ENCODE results near the gene ECD. TPM values are rescaled to one million over a fixed set of nuclear protein-coding genes. Genes with fewer than 3 reads are reported as not detected.

Gene ECD
- total and polyA plus RNA-seq, 4 experiments from 2014 or later, result 31.1 to 35.3 (median 33.5) TPM

- H3K4me1 ChIP-seq (ENCODE audit: insufficient read depth, low read length), result no peaks in the 10 kb centered on the region
- H3K4me3 Mint-ChIP-seq, result no peak overlapping the region
- intact Hi-C loops (cut with micrococcal nuclease), result no loop called here
- H3K27me3 ChIP-seq (ENCODE audit: insufficient read depth, low read length), result no peaks in the 10 kb centered on the region
- no peaks in the 10 kb centered on the region for H3K27me3 Mint-ChIP-seq
- H3K4me1 Mint-ChIP-seq, result no peaks in the 10 kb centered on the region
- peaks cover 17 to 19% of the 10 kb centered on the region in 2 donors for H3K36me3 Mint-ChIP-seq
- H3K9me3 ChIP-seq (ENCODE audit: control insufficient read depth in 1 of 2, low read length in 2 of 2), result no peaks in the 10 kb centered on the region
- ChIA-PET POLR2A (ENCODE audit: partially characterized antibody) (no interaction called here), CTCF (ENCODE audit: partially characterized antibody) (no interaction called here)
- H3K9me3 Mint-ChIP-seq, result peaks cover 0 to 4% (median 0%) of the 10 kb centered on the region in 8 donors
- peak overlapping the region in 1 of 7 donors; percentile 66 for H3K27ac Mint-ChIP-seq
- no peak overlapping the region for H3K4me3 ChIP-seq (ENCODE audit: low read length in 2 of 2)
- no peaks in the 10 kb centered on the region for H3K36me3 ChIP-seq (ENCODE audit: insufficient read depth, low read length)
- DNase-seq, result no peak
- no peak overlapping the region for H3K27ac ChIP-seq (ENCODE audit: low read depth, low read length)
Measured at GRCh38 chr10:73206385-73206784, 38.6 kb upstream of the ECD start.

GRCh38 chr10:73205890-73206289 is 38.1 kb upstream of the ECD start:
- intact Hi-C loops (cut with micrococcal nuclease), result no loop called here
- H3K4me3 ChIP-seq (ENCODE audit: low read length in 2 of 2), result no peak overlapping the region
- no peak overlapping the region for H3K27ac ChIP-seq (ENCODE audit: low read depth, low read length)
- Mint-ChIP-seq H3K27me3 (no peaks in the 10 kb centered on the region), H3K4me1 (no peaks in the 10 kb centered on the region), H3K9me3 (peaks cover 0 to 4% (median 0%) of the 10 kb centered on the region in 8 donors), H3K36me3 (peaks cover 13 to 14% of the 10 kb centered on the region in 2 donors), H3K4me3 (no peak overlapping the region), H3K27ac (no peak overlapping the region)
- no peaks in the 10 kb centered on the region for H3K9me3 ChIP-seq (ENCODE audit: control insufficient read depth in 1 of 2, low read length in 2 of 2)
- no peaks in the 10 kb centered on the region for H3K4me1 ChIP-seq (ENCODE audit: insufficient read depth, low read length)
- no peaks in the 10 kb centered on the region for H3K36me3 ChIP-seq (ENCODE audit: insufficient read depth, low read length)
- DNase-seq, result no peak
- H3K27me3 ChIP-seq (ENCODE audit: insufficient read depth, low read length), result no peaks in the 10 kb centered on the region
- POLR2A ChIA-PET (ENCODE audit: partially characterized antibody), result no interaction called here
- CTCF ChIA-PET (ENCODE audit: partially characterized antibody), result no interaction called here

GRCh38 chr10:73205081-73205480 is 37.3 kb upstream of the ECD start:
- no peak overlapping the region for H3K4me3 Mint-ChIP-seq
- H3K9me3 Mint-ChIP-seq, result peaks cover 0 to 4% (median 0%) of the 10 kb centered on the region in 8 donors
- no peak for DNase-seq
- no peaks in the 10 kb centered on the region for H3K36me3 ChIP-seq (ENCODE audit: insufficient read depth, low read length)
- no peak overlapping the region for H3K27ac ChIP-seq (ENCODE audit: low read depth, low read length)
- no peaks in the 10 kb centered on the region for H3K27me3 ChIP-seq (ENCODE audit: insufficient read depth, low read length)
- H3K9me3 ChIP-seq (ENCODE audit: control insufficient read depth in 1 of 2, low read length in 2 of 2), result no peaks in the 10 kb centered on the region
- peaks cover 11 to 12% of the 10 kb centered on the region in 2 donors for H3K36me3 Mint-ChIP-seq
- POLR2A ChIA-PET (ENCODE audit: partially characterized antibody), result no interaction called here
- CTCF ChIA-PET (ENCODE audit: partially characterized antibody), result no interaction called here
- intact Hi-C loops (cut with micrococcal nuclease), result no loop called here
- no peak overlapping the region for H3K27ac Mint-ChIP-seq
- no peaks in the 10 kb centered on the region for H3K27me3 Mint-ChIP-seq
- H3K4me1 Mint-ChIP-seq, result no peaks in the 10 kb centered on the region
- no peaks in the 10 kb centered on the region for H3K4me1 ChIP-seq (ENCODE audit: insufficient read depth, low read length)
- no peak overlapping the region for H3K4me3 ChIP-seq (ENCODE audit: low read length in 2 of 2)

GRCh38 chr10:73190188-73190587 is 22.4 kb upstream of the ECD start:
- intact Hi-C loops (cut with micrococcal nuclease), result no loop called here
- H3K36me3 ChIP-seq (ENCODE audit: insufficient read depth, low read length), result no peaks in the 10 kb centered on the region
- CTCF ChIA-PET (ENCODE audit: partially characterized antibody), result no interaction called here
- no peak for DNase-seq
- Mint-ChIP-seq H3K4me1 (no peaks in the 10 kb centered on the region), H3K27me3 (no peaks in the 10 kb centered on the region), H3K27ac (no peak overlapping the region), H3K36me3 (peaks cover 4 to 7% of the 10 kb centered on the region in 2 donors), H3K4me3 (no peak overlapping the region), H3K9me3 (no peaks in the 10 kb centered on the region)
- H3K9me3 ChIP-seq (ENCODE audit: control insufficient read depth in 1 of 2, low read length in 2 of 2), result no peaks in the 10 kb centered on the region
- H3K27ac ChIP-seq (ENCODE audit: low read depth, low read length), result no peak overlapping the region
- no peaks in the 10 kb centered on the region for H3K4me1 ChIP-seq (ENCODE audit: insufficient read depth, low read length)
- no peak overlapping the region for H3K4me3 ChIP-seq (ENCODE audit: low read length in 2 of 2)
- H3K27me3 ChIP-seq (ENCODE audit: insufficient read depth, low read length), result no peaks in the 10 kb centered on the region
- POLR2A ChIA-PET (ENCODE audit: partially characterized antibody), result no interaction called here

- no peaks in the 10 kb centered on the region for H3K4me1 Mint-ChIP-seq
- H3K4me3 Mint-ChIP-seq, result no peak overlapping the region
- no peak overlapping the region for H3K27ac Mint-ChIP-seq
- H3K36me3 Mint-ChIP-seq, result peaks cover 18 to 25% of the 10 kb centered on the region in 2 donors
- ChIA-PET CTCF (ENCODE audit: partially characterized antibody) (no interaction called here), POLR2A (ENCODE audit: partially characterized antibody) (no interaction called here)
- Histone ChIP-seq H3K4me3 (ENCODE audit: low read length in 2 of 2) (no peak overlapping the region), H3K36me3 (ENCODE audit: insufficient read depth, low read length) (no peaks in the 10 kb centered on the region), H3K27ac (ENCODE audit: low read depth, low read length) (no peak overlapping the region), H3K9me3 (ENCODE audit: control insufficient read depth in 1 of 2, low read length in 2 of 2) (no peaks in the 10 kb centered on the region), H3K27me3 (ENCODE audit: insufficient read depth, low read length) (no peaks in the 10 kb centered on the region), H3K4me1 (ENCODE audit: insufficient read depth, low read length) (no peaks in the 10 kb centered on the region)
- H3K9me3 Mint-ChIP-seq, result peaks cover 0 to 3% (median 0%) of the 10 kb centered on the region in 8 donors
- intact Hi-C loops (cut with micrococcal nuclease), result no loop called here
- DNase-seq, result no peak
- no peaks in the 10 kb centered on the region for H3K27me3 Mint-ChIP-seq
Measured at GRCh38 chr10:73186266-73186665, 18.5 kb upstream of the ECD start.

GRCh38 chr10:73183667-73184281 is 16.0 kb upstream of the ECD start:
- Mint-ChIP-seq H3K4me1 (no peaks in the 10 kb centered on the region), H3K4me3 (no peak overlapping the region), H3K9me3 (peaks cover 0 to 3% (median 0%) of the 10 kb centered on the region in 8 donors), H3K27me3 (no peaks in the 10 kb centered on the region), H3K36me3 (peaks cover 29 to 30% of the 10 kb centered on the region in 2 donors), H3K27ac (no peak overlapping the region)
- H3K9me3 ChIP-seq (ENCODE audit: control insufficient read depth in 1 of 2, low read length in 2 of 2), result no peaks in the 10 kb centered on the region
- DNase-seq, result no peak
- H3K27me3 ChIP-seq (ENCODE audit: insufficient read depth, low read length), result no peaks in the 10 kb centered on the region
- ChIA-PET POLR2A (ENCODE audit: partially characterized antibody) (interaction anchor here (0.7 to 0.8 kb wide), 2 partner anchors 15 to 262 kb away, joined by 3 to 4 read pairs; no protein-coding TSS in a partner anchor), CTCF (ENCODE audit: partially characterized antibody) (interaction anchor here (1.8 kb wide), 1 partner anchor 9 kb away, joined by 5 read pairs; no protein-coding TSS in a partner anchor)
- H3K27ac ChIP-seq (ENCODE audit: low read depth, low read length), result no peak overlapping the region
- no peak overlapping the region for H3K4me3 ChIP-seq (ENCODE audit: low read length in 2 of 2)
- peaks cover 5% of the 10 kb centered on the region for H3K36me3 ChIP-seq (ENCODE audit: insufficient read depth, low read length)
- intact Hi-C loops (cut with micrococcal nuclease), result no loop called here
- H3K4me1 ChIP-seq (ENCODE audit: insufficient read depth, low read length), result no peaks in the 10 kb centered on the region

GRCh38 chr10:73182568-73182967 is 14.8 kb upstream of the ECD start:
- Mint-ChIP-seq H3K36me3 (peaks cover 32 to 36% of the 10 kb centered on the region in 2 donors), H3K27ac (no peak overlapping the region), H3K4me3 (no peak overlapping the region), H3K27me3 (no peaks in the 10 kb centered on the region), H3K4me1 (no peaks in the 10 kb centered on the region), H3K9me3 (peaks cover 0 to 3% (median 0%) of the 10 kb centered on the region in 8 donors)
- ChIA-PET POLR2A (ENCODE audit: partially characterized antibody) (no interaction called here), CTCF (ENCODE audit: partially characterized antibody) (no interaction called here)
- no peaks in the 10 kb centered on the region for H3K9me3 ChIP-seq (ENCODE audit: control insufficient read depth in 1 of 2, low read length in 2 of 2)
- intact Hi-C loops (cut with micrococcal nuclease), result no loop called here
- no peaks in the 10 kb centered on the region for H3K4me1 ChIP-seq (ENCODE audit: insufficient read depth, low read length)
- no peaks in the 10 kb centered on the region for H3K27me3 ChIP-seq (ENCODE audit: insufficient read depth, low read length)
- no peak overlapping the region for H3K4me3 ChIP-seq (ENCODE audit: low read length in 2 of 2)
- peaks cover 5% of the 10 kb centered on the region for H3K36me3 ChIP-seq (ENCODE audit: insufficient read depth, low read length)
- DNase-seq, result no peak
- H3K27ac ChIP-seq (ENCODE audit: low read depth, low read length), result no peak overlapping the region

All from CD4-positive, alpha-beta memory T cell (primary cell).